Esophagus squamous epithelium (tissue), 4 donors: ENCODE results near the gene RIOX2.

ENCODE experiments used
- CTCF ChIP-seq, 6 experiments: fragments of 450-650 bp in 4 of 6; fragments of 200-600 bp in 2 of 6; sonication (generic) in 2 of 6; IDR thresholded peaks; one replicate each; pipeline ENCODE4 v1.5.1; 2016 to 2019; ENCODE audit warnings: antibody characterized with exemption in 6 of 6, mild to moderate bottlenecking in 4 of 6, moderate library complexity in 4 of 6
- POLR2A ChIP-seq, 4 donors: fragments of 450-650 bp; IDR thresholded peaks; one replicate each; pipeline ENCODE4 v1.6.1; 2017; ENCODE audit warnings: antibody characterized with exemption in 4 of 4, mild to moderate bottlenecking in 4 of 4, moderate library complexity in 3 of 4

- TF ChIP-seq CTCF (IDR thresholded peaks at IDR 0.05) (no peak), POLR2A (IDR thresholded peaks at IDR 0.05) (no peak)
These were observed 21.3 kb upstream of the RIOX2 start for GRCh38 chr3:97993526-97993925.
